ENCODE data around the gene SAMHD1. TPM values are rescaled to one million over a fixed set of nuclear protein-coding genes. Genes with fewer than 3 reads are reported as not detected.
A peak's percentile ranks its signal among the peaks of the same experiment; 100 is the strongest.
"Not testable (repeated sequence)": the region's sequence is repeated elsewhere in the genome, so short reads cannot be mapped to it uniquely, and the experiment has no call there.

The SAMHD1 gene
- total RNA-seq, 6 donors from 2014 or later: 134 to 224 (median 185) TPM

- peaks cover 28 to 92% (median 52%) of the 10 kb centered on the region in 4 donors for H3K36me3 ChIP-seq
- H3K4me1 ChIP-seq: peaks cover 18 to 35% (median 32%) of the 10 kb centered on the region in 4 donors
- WGBS, 2 donors: 50 to 69% methylated on average over 11 of the region's 11 CpGs
- TF ChIP-seq, protein P1, sequence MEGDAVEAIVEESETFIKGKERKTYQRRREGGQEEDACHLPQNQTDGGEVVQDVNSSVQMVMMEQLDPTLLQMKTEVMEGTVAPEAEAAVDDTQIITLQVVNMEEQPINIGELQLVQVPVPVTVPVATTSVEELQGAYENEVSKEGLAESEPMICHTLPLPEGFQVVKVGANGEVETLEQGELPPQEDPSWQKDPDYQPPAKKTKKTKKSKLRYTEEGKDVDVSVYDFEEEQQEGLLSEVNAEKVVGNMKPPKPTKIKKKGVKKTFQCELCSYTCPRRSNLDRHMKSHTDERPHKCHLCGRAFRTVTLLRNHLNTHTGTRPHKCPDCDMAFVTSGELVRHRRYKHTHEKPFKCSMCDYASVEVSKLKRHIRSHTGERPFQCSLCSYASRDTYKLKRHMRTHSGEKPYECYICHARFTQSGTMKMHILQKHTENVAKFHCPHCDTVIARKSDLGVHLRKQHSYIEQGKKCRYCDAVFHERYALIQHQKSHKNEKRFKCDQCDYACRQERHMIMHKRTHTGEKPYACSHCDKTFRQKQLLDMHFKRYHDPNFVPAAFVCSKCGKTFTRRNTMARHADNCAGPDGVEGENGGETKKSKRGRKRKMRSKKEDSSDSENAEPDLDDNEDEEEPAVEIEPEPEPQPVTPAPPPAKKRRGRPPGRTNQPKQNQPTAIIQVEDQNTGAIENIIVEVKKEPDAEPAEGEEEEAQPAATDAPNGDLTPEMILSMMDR (IDR thresholded peaks at IDR 0.05): no peak
- TF ChIP-seq POLR2A (IDR thresholded peaks at IDR 0.05) (no peak), POLR2AphosphoS5 (IDR thresholded peaks at IDR 0.05) (no peak), EP300 (IDR thresholded peaks at IDR 0.05) (no peak)
- ATAC-seq (ENCODE audit: low FRiP score in 2 of 2) (peak in 1 of 2 donors; percentile 18), DNase-seq (no peak)
- no peaks in the 10 kb centered on the region for H3K9me3 ChIP-seq
- H3K27ac ChIP-seq: peak overlapping the region in 3 of 4 donors; percentile 5 to 23 (median 22)
- H3K4me3 ChIP-seq: no peak overlapping the region
- no peaks in the 10 kb centered on the region for H3K27me3 ChIP-seq
Measured at GRCh38 chr20:36932476-36933426, 18.8 kb downstream of the SAMHD1 start.

DNA sequence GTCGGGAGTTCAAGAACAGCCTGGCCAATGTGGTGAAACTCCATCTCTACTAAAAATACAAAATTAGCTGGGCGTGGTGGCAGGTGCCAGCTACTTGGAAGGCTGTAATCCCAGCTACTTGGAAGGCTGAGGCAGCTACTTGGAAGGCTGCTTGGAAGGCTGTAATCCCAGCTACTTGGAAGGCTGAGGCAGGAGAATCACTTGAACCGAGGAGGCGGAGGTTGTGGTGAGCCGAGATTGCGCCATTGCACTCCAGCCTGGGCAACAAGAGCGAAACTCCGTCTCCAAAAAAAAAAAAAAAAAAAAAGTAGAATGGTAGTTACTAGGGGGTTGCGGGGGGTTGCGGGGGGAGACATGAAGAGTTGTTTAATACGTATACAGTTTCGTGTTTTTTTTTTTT lies 19.4 kb downstream of the SAMHD1 start:
- H3K36me3 ChIP-seq: peaks cover 31 to 93% (median 58%) of the 10 kb centered on the region in 4 donors
- not testable (repeated sequence) for H3K4me3 ChIP-seq

GRCh38 chr20:36929691-36930090 lies 21.8 kb downstream of the SAMHD1 start:
- Histone ChIP-seq H3K27ac (peak overlapping the region in 1 of 4 donors; percentile 4), H3K36me3 (peaks cover 37 to 97% (median 57%) of the 10 kb centered on the region in 4 donors), H3K9me3 (no peaks in the 10 kb centered on the region), H3K4me1 (peaks cover 5 to 19% (median 15%) of the 10 kb centered on the region in 4 donors), H3K27me3 (no peaks in the 10 kb centered on the region), H3K4me3 (no peak overlapping the region)
- DNase-seq (no peak), ATAC-seq (ENCODE audit: low FRiP score in 2 of 2) (no peak)
- TF ChIP-seq POLR2AphosphoS5 (IDR thresholded peaks at IDR 0.05): no peak
- TF ChIP-seq EP300 (IDR thresholded peaks at IDR 0.05): no peak
- TF ChIP-seq, protein P1 (IDR thresholded peaks at IDR 0.05): no peak
- no peak for TF ChIP-seq POLR2A (IDR thresholded peaks at IDR 0.05)
- 95 to 97% methylated on average over 6 of the region's 6 CpGs for WGBS, 2 donors

More for the DNA sequence above, 19.4 kb downstream of the SAMHD1 start:
- Histone ChIP-seq H3K4me1 (peaks cover 17 to 33% (median 28%) of the 10 kb centered on the region in 4 donors), H3K27ac (peak overlapping the region in 3 of 4 donors; percentile 43 to 53 (median 48))
- H3K9me3 ChIP-seq, H3K27me3 ChIP-seq: not testable (repeated sequence)
- DNase-seq: peak in 1 of 2 donors; percentile 30
- 69 to 79% methylated on average over 12 of the region's 12 CpGs for WGBS, 2 donors
- peak in 1 of 2 donors; percentile 33 for ATAC-seq (ENCODE audit: low FRiP score in 2 of 2)

GRCh38 chr20:36929290-36929689 lies 22.2 kb downstream of the SAMHD1 start:
- no peak for ATAC-seq (ENCODE audit: low FRiP score in 2 of 2)
- no peaks in the 10 kb centered on the region for H3K9me3 ChIP-seq
- no peak overlapping the region for H3K4me3 ChIP-seq
- TF ChIP-seq, protein P1 (IDR thresholded peaks at IDR 0.05): no peak
- TF ChIP-seq POLR2A (IDR thresholded peaks at IDR 0.05) (no peak), POLR2AphosphoS5 (IDR thresholded peaks at IDR 0.05) (no peak), EP300 (IDR thresholded peaks at IDR 0.05) (no peak)
- DNase-seq: no peak
- H3K27ac ChIP-seq: peak overlapping the region in 2 of 4 donors; percentile 4 to 19
- peaks cover 37 to 97% (median 54%) of the 10 kb centered on the region in 4 donors for H3K36me3 ChIP-seq
- H3K4me1 ChIP-seq: peaks cover 5 to 19% (median 15%) of the 10 kb centered on the region in 4 donors
- WGBS, 2 donors: 75 to 78% methylated on average over 6 of the region's 6 CpGs
- no peaks in the 10 kb centered on the region for H3K27me3 ChIP-seq

GRCh38 chr20:36927704-36928103 lies 23.8 kb downstream of the SAMHD1 start:
- ATAC-seq (ENCODE audit: low FRiP score in 2 of 2) (no peak), DNase-seq (no peak)
- Histone ChIP-seq H3K4me3 (no peak overlapping the region), H3K27me3 (no peaks in the 10 kb centered on the region), H3K36me3 (peaks cover 32 to 97% (median 49%) of the 10 kb centered on the region in 4 donors), H3K9me3 (no peaks in the 10 kb centered on the region), H3K27ac (no peak overlapping the region), H3K4me1 (peaks cover 4 to 13% (median 9%) of the 10 kb centered on the region in 4 donors)
- WGBS, 2 donors: 82 to 93% methylated on average over 1 of the region's 1 CpG
- TF ChIP-seq, protein P1 (IDR thresholded peaks at IDR 0.05): no peak
- TF ChIP-seq POLR2A (IDR thresholded peaks at IDR 0.05): no peak
- no peak for TF ChIP-seq POLR2AphosphoS5 (IDR thresholded peaks at IDR 0.05)
- TF ChIP-seq EP300 (IDR thresholded peaks at IDR 0.05): no peak
